Stimulated activated CD4-positive, alpha-beta T cell treated with anti-CD3 and anti-CD28 coated beads, TNF-alpha, amount 100 ng/mL, for 48 hours (primary cell): ENCODE measurements around the gene ADCYAP1.
"Not testable (repeated sequence)": the region's sequence is repeated elsewhere in the genome, so short reads cannot be mapped to it uniquely, and the experiment has no call there.

Experiments
- DNase-seq, 3 donors: peaks; one replicate each; pipeline ENCODE4 v3.0.0-alpha.2; 2020; ENCODE audit warnings: low read depth in 3 of 3

ADCYAP1 gene

GRCh38 chr18:904218-905090 lies at the start of gene ADCYAP1:
ADCYAP1 (plus strand) TSS chr18:904871; CDS start chr18:905387, 516 bp downstream.
- DNase-seq, result no peak

GRCh38 chr18:857986-858385 lies 46.7 kb upstream of the ADCYAP1 start:
- DNase-seq, result no peak

- peak; percentile 31 to 62 (median 49) for DNase-seq
Observed at GRCh38 chr18:864872-865273, 39.8 kb upstream of the ADCYAP1 start.

GRCh38 chr18:867257-867656 lies 37.4 kb upstream of the ADCYAP1 start:
- no peak for DNase-seq

GRCh38 chr18:873426-873825 lies 31.2 kb upstream of the ADCYAP1 start:
- DNase-seq, result not testable (repeated sequence)

GRCh38 chr18:875912-876311 lies 28.8 kb upstream of the ADCYAP1 start:
- DNase-seq, result no peak

GRCh38 chr18:877238-877637 lies 27.4 kb upstream of the ADCYAP1 start:
- no peak for DNase-seq

GRCh38 chr18:886076-886475 lies 18.6 kb upstream of the ADCYAP1 start:
- no peak for DNase-seq

GRCh38 chr18:887716-888115 lies 17.0 kb upstream of the ADCYAP1 start:
- no peak for DNase-seq

GRCh38 chr18:892316-892715 lies 12.4 kb upstream of the ADCYAP1 start:
- no peak for DNase-seq

- DNase-seq, result no peak
Observed at GRCh38 chr18:896315-896714, 8.4 kb upstream of the ADCYAP1 start.

GRCh38 chr18:901761-902160 lies 2.9 kb upstream of the ADCYAP1 start:
- no peak for DNase-seq

GRCh38 chr18:902229-902628 lies 2.4 kb upstream of the ADCYAP1 start:
- DNase-seq, result no peak

GRCh38 chr18:903701-904100 lies 970 bp upstream of the ADCYAP1 start:
- peak; percentile 13 to 40 (median 20) for DNase-seq

- DNase-seq, result no peak
Observed at GRCh38 chr18:905307-905947, 756 bp downstream of the ADCYAP1 start.

GRCh38 chr18:905948-906415 lies 1.3 kb downstream of the ADCYAP1 start:
- no peak for DNase-seq

GRCh38 chr18:906416-907114 lies 1.9 kb downstream of the ADCYAP1 start:
- no peak for DNase-seq

- DNase-seq, result no peak
Observed at GRCh38 chr18:907115-907884, 2.6 kb downstream of the ADCYAP1 start.

GRCh38 chr18:907885-908757 lies 3.5 kb downstream of the ADCYAP1 start:
- DNase-seq, result no peak
